HG03342 (cell line): ENCODE data around the gene EXD3.

ENCODE experiments used
- ATAC-seq: cut with Tn5 transposase; IDR thresholded peaks from one replicate; pipeline ENCODE4 v1.9.1; 2021; ENCODE audit warnings: mild to moderate bottlenecking, moderate library complexity; ENCODE audit not compliant: unreplicated experiment

EXD3 gene

DNA sequence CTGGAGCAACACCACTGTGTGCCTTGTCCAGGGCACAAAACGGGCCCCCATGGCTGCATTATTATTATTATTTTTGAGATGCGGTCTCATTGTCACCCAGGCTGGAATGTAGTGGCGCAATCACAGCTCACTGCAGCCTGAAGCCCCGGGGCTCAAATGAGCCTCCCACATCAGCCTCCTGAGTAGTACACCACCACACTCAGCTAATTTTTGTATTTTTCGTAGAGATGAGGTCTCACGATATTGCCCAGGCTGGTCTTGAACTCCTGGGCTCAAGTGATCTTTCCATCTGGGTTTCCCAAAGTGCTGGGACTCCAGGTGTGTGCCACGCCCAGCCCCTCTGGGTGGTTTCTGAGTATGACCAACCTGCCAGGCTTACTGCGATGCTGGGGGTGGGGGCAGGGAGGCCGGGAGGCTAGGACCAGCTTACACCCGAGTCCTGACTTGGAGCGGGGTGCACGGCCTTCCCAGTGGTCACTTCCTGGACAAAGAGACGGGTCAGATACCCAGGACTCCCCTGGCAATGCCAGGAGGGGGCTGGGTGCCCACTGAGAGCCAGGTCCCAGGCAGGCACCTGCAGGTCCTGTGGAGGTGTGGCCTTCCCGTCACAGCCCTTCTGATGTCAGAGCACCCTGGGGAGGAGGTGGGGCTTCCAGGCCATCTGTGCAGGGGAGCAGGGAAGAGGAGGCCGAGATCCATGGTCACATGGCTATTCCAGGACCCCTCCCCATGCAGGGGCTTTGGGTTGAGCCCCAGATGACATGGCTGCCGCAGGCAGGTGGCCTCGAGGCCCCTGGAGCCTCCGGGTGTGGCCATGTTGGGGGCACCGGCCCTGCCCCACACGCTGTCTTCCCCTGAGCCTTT is 112.5 kb downstream of the EXD3 start:
- ATAC-seq: no peak

DNA sequence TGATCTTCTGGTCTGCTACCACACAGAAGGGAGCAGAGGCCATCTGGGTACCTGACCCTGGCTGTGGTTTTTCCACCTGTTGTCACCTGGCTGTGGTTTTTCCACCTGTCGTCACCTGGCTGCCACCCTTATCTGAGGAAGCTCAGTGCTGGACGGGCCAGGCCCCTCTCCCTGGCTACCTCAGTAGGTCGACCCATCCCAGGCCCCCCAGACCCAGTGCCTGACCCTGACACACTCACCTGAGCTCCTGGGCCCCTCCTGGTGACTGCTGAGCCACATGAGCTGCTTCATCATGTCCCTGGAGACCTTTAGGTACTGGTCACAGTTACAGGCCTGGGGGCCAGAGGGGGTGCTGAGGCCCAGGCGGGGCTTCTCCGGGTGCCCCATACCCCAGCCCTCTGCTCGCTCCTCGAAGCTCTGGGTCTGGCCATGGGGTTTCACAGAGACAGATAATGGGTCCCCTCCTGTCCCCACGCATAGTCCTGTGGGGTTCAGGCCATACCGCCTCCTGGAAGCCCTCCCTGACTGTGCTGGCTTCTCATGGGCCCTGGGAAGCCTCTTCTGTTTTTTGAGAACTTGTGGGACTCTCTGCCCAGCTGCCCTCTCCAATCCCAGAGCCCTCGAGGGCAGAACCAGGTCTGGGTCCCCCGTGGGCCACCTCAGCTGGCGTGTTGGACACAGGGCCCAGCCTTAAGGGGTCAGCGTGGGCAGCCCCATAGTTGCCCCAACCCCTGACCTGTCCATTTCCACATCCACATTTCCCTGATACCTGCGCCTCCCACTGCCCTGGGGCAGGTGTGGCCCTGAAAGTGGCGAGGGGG is 113.4 kb downstream of the EXD3 start:
- no peak for ATAC-seq

DNA sequence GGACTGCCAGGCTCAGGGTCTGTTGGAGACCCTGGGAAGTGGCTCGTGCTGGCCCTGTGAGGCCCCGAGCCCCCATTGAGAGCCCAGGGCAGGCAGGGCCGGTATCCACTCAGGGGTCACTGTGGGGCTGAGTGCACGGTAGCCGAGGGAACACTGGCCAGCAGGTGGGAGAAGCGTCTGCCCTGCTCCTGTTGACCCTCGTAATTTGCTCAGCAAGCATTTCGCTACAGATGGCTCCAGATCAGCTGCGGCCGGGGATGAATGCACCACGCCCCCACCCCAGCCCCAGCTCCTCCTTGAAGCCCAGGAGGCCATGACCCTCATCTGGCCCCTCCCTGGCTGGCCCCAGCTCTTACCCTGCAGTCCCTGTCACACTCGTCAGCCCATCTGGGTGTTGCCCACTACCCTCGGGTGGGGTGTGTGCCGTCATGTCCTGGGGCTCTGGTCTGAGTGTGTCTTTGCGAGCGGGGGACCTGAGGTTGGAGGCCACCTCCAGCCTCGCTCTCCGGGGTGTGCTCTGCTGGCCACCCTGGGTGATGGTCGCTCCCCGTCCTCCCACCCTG is 114.8 kb downstream of the EXD3 start:
- no peak for ATAC-seq

DNA sequence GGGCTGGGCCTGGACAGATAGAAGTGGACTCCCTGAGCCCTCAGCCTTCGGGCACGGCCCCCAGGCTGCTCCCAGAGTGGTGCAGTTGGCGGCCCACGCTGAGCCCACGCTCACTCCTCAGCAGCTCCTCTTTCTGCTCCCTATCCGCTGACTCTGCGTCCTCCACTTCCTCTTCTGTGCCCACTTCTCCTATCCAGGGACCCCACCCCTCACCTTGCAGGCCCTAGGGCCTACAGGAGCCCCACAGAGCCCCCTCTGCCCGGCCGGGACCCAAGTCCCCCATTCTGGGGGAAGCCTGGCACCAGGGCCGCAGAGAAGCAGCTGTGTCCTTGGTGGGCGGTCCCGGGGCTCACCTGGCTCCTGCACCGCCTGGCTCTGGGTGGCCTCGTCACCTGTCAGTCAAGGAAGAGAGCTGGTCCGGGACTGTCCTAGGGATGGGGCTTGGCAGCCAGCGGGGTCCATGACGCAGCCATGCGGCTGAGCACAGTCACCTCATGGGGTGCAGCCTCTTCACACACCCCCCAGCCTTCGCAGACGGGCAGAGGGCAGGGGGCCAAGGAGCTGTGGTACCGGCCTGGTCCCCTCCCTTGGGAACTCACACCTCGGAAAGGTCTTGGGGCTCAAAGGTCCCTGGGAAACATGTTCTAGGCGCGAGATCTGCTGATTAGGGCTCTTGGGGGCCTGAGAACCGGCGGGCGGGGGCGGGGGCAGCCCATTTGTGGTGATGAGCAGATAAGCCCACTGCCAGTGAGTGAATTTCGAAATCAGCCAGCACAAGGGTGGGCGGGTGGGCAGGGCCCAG is 115.5 kb downstream of the EXD3 start:
- no peak for ATAC-seq

DNA sequence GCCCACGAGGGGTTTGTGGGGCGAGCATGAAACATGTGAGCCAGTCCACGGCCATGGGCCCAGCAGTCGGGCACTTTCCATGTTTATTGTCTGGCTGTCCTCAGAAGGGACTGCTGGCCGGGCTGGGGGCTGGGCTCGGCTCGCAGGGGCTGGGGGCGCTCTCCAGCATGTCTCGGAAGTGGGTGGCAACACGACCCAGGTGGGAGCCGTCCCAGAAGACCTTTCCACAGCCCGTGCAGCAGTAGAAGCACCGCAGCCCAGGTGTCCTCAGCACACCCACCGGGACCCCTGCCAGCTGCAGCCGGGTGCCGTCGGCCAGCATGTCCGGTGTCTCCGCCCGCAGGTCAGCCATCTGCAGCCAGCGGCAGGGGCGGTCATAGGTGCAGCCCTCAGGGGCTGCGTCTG is 116.1 kb downstream of the EXD3 start:
- ATAC-seq: no peak

DNA sequence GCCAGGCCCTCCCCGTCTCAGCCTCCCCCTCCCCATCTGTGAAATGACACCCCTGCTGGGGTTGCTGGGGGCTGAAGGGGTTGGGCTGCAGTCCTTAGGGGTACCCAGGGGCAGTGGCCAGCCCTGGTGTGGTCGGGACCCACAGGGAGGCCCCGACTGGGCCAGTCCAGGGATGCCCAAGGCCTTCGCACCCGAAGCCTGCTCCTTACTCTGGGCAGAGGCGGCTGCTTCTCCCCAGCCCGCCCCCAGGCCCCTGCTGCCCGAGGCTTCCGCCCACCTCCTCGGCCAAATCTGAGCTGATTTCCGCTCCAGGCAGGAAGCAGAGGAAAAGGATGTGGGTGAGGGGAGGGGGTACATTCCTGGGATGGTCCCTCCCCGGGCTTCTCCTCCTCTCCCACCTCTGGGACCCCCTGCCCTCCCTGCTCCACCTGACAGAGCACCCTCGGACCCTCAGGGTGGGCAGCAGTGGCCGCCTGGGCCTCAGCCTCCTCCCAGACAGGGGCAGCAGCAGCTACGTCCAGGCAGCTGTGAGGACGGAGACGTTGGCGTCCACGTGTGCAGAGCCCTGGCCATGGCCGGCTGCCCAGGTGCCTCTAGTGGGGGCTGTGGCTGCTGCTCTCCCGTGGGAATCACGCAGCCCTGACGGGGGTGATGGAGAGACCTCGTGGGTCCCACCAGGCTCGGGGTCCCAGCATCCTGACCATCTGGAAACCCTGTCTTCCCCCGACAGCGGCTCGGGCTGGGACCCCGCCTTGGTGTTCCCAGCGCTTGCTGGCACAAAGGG is 116.7 kb downstream of the EXD3 start:
- ATAC-seq: no peak

DNA sequence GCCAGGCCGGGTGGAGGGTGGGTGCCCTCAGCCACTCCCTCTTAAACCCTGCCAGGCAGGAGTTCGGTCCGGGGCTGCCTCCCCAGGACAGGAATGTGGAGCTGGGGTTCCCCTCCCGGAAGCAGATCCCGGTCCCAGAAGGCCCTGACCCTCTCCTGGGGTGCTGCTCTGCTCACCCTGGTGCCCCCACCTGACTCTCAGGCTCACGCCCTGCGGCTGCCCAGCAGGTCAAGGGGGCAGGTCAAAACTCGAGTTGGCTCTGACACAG is 117.2 kb downstream of the EXD3 start:
- ATAC-seq: no peak

DNA sequence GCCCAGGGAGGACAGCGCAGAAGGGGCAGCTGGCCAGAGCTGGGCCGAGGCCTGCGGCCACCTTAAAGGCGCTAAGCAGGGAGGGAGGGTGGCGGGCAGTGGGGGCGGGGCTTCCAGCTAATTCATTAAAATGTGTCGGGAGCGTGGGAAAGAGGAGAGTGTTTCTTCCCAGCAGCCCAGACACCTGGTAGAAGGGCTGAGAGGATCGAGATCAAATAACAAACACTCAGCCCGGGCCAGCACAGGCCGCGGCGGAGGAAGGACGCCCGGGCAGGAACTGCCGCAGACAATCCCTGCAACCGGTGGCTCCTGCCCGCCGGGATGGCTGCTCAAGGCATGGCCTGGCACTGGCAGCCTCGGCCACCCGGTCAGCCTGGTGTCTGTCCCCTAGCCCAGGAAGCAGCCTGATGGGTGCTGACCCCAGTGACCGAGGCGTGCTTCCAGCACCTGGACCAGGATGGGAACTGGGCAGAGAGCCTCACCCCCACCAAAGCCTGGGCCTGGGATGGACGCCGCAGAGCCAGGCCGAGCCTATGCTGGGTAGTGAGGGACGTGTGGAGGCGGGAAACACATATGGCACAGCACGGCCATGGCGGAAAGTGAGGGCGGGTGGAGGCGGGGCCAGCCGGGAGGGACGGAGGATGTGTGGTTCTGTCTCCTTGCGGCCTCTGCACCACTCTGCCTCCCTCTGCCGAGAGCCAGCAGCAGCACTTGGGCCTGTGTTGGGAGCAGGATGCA is 117.7 kb downstream of the EXD3 start:
- no peak for ATAC-seq

DNA sequence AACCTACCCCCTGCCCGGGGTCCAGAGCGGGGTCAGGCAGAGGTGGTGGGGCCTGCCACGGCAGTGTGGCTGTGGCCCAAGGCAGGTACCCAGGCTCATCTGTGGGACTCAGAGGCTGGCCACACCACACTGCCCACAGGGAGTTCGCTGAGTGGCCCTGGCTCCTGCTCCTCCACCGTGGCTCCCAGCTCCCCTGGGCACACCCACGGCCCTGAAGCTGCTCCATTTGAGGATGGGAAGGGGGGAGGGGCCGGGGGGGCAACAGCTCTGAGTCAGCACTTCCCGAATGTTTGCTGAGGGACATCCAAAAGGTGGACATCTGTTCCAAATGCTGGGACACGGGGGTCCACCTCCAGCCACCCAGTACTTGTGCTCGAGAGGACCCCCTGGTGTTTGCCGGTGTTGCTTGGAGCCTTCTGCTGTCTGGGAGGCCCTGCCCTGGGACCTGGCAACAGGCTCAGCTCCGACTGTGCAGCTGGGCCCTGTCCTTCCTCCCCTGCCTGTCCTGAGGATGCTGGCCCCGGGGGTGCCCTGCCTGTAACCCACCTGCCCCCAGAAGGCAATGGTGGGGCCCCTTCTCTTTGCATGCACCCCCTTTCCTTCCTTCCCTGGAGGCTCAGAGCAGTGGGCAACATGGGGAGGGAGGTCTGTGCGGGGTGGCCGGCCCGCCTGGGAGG is 118.4 kb downstream of the EXD3 start:
- no peak for ATAC-seq

DNA sequence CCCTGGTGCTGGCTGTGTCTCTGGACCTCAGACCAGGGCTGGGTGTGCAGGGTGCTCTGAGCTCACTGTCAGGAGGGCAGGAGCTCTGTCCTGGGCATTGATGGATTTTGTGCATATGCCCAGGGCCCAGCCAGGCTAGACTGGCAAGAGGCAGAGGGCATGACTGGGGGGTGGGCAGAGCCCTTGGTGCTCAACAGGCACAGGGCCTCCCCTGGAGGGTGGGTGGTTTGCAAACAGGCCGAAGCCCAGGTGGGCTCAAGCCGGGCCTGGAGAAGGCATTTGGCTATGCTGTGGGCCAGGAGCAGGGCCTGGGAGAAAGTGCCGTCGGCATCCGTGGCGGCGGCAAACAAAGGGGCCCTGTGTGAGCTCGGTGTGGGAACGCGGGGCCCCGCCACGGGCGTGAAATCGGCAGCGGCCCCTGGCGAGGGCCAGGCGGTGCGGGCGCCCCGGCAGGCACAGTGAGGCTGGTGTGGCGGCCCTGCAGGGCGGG is 119.0 kb downstream of the EXD3 start:
- no peak for ATAC-seq

DNA sequence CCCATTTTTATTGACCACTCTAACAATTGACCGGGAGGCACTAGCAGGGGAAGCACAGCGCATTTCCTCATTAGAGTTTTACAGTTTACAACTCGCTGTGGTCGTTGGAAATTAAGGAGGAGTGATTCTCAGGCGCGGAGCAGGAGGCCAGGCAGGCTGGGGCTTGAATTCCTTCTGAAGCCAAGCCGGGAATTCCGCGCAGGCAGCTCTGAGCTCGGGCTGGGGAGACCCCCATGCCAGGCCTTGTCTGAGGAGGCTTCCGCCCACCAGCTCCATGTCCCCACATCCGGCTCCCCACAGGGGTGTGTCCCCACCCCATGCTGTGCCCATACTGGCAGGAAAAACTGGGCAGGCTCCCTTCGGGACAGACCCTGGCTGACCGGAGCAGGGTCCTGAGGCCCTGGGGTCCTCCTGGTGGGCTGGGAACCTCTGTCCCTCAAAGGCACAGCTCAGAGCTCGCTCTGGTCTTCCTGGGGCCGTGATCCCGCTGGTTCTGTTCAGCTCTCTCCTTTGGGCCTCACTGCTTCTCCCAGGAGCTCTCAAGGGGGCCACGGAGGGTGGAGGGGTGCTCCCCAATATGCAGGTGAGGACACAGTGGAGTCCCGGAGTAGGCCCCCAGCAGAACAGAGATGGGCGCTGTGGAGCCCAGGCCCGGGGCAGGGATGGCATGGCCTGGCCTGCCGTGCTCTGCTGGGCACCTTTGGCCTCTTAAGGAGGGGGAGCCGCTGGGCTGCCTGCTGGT is 119.6 kb downstream of the EXD3 start:
- no peak for ATAC-seq

DNA sequence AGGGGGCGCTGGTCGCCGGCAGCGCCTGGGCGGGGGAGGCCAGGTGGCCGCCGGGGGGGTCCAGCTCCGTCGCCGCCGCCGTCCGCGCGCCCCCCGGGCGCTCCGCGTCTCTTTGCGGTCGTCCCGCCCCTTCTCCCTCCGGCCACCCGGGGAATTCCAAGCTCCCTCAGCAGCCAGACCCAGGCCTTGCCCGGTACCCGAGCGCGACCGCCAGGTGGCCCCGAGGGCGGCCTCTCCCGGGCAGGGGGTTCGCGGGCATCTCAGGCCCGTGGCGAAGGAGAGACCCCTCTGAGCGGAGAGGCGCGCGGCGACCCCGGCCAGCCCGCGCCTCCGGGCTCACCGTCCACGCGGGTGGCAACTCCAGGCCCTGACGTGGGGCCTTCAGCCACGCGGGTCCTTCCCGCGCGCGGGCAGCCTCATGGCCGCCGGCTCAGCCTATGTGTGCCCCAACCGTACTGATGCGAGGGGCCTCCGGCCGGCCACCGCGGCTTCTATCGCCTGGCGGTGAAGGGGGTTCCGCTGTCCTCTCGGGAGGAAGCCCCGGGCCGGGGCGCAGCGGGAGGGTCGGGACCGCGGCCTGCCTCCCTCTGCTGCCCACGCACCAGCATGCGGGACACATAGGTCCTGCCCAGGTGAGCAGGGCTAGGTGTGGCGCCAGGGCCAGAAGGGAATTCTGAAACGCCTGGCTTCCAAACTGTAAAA is 120.4 kb downstream of the EXD3 start:
- ATAC-seq: peak; percentile 44

DNA sequence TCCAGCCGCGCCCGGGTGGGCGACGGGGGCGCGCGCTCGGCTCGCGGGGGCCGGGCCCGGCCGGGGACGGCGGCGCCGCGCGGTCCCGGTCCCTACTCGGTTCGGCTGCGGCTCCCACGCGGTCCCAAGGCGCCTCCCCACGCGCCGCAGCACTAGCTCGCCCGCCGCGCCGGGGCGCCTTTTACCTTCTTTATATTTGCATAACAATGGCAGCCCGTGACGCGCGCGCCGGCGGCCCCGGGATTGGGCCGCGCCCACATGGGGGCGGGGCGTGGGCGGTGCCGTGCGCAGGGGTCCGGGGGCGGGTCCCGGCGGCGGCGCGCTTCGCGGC is 120.9 kb downstream of the EXD3 start, which contains the start of gene NRARP:
TSS of gene NRARP (minus strand) at position 154 of the 331 bp plus-strand sequence. CDS start 343 bp downstream, outside the sequence.
- peak; percentile 65 for ATAC-seq

DNA sequence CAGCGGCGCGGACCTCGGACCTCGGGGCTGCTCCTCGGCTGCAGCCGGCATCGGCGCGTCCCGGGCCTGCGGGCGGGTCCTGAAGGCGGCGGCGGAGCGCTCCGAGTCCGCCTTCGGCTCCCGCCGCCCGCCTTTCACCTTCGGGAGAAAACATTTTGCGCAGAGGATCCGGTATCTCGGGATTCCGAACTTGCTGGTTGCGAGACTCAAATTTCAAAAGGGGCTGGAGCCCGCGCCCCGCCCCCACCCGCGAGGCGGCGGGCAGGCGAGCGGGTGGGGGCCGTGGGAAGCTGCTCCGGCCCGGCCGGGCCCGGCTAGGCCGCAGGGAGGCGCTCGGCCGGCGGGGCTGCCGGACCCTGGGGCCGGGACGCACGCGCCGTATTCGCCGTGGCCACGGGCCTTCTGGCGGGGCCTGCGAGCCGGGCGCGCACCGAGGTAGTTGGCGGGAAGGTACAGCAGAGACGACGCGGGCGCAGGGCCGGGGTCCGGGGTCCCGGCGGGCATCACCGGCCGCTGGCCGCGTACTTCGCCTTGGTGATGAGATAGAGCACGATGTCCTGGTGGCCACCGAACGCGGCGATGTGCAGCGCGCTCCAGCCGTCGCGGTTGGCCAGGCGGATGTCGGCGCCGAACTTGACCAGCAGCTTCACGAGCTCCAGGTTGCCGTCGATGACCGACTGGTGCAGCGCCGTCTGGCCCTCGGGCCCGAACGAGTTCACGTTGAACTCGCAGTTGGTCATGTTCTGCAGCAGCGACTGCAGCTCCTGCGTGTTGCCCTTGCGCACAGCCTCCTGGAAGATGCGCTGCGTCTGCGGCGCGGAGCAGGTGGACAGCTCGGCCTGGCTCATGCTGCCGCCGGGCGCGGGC is 121.6 kb downstream of the EXD3 start:
- peak; percentile 11 for ATAC-seq

DNA sequence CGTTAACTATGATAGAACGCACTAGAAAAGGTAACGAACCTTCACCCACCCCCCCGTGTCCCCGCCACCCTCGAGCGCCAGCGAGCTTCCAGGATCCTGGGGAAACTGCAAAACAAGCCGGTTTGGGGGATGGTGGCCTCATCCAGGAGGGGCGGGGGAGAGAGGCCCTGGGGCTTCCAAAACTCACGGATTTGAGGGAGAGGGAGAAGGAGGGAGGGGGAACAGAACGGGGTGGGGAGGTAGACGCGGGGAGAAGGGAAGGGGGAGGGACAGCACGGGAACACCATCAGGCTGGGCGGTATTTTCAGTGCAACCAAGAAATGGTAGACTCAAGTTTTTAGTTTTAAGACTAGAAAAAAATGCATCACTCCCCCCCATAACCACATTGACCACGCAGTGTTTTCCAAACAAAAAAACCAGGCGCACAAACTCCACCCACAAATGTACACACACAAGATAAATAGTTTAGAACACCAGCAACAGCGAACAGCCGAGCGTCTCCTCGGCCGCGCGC is 122.3 kb downstream of the EXD3 start:
- no peak for ATAC-seq

DNA sequence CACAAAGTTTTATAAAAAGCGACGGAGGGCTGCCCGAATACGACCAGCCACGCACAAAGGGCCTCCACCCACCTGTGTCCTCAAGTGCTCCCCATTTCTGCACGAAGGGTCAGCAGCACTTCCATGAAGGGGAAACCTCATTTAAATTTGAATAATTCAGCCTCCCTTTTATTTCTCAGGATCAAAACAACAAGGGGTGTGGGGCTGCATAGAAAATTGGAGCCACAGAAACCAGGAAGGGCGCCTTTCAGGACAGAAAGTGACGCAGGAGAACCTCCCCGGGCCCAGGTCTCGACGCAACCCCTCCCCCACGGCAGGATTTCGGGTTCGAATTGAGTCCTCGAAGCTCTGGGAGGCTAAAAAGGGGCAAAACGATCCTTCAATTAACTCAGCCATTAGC is 123.0 kb downstream of the EXD3 start:
- ATAC-seq: no peak

DNA sequence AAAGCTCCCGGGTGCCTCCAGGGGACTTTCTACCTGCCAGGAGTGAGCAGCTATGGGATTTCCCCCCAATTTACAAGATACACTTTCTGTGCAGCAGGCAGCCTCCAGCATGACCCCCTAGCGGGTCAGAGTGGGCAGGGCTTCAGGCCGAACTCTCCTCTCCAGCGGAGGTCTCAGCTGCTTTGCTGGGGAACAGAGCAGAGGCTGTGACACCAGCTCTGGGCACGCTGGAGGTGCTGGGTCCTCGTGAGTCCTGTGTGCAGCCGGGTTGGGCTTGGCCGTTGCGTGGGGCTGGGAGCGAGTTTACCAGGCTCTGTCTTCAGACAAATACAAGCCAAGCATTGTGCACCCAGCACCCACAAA is 123.8 kb downstream of the EXD3 start:
- no peak for ATAC-seq
